Spleen (tissue), 11 donors: Measurements from ENCODE around the gene KDM4B. TPM values are rescaled to one million over a fixed set of nuclear protein-coding genes. Genes with fewer than 3 reads are reported as not detected.

ENCODE experiments used
- DNase-seq: peaks from one replicate; pipeline ENCODE4 v3.0.0-alpha.2; 2020
- H3K27ac ChIP-seq, 8 donors: fragments of 200-600 bp; sonication (generic) in 7 of 8; 1 replicate in 4 of 8; 2 replicates in 4 of 8; pipeline versions ENCODE4 v1.5.0 to v1.8.0; 2016 to 2021; ENCODE audit warnings: inconsistent platforms in 4 of 8, mild to moderate bottlenecking in 4 of 8, moderate library complexity in 1 of 8
- H3K27me3 ChIP-seq, 7 donors: fragments of 200-600 bp; sonication (generic) in 6 of 7; replicated peaks in 1 of 7; 1 replicate in 4 of 7; 2 replicates in 3 of 7; pipeline versions ENCODE4 v1.5.0 to v1.8.0; 2016 to 2021; ENCODE audit warnings: inconsistent platforms in 3 of 7, mild to moderate bottlenecking in 1 of 7
- H3K36me3 ChIP-seq, 6 donors: fragments of 200-600 bp; sonication (generic) in 5 of 6; 1 replicate in 4 of 6; 2 replicates in 2 of 6; pipeline versions ENCODE4 v1.5.0 to v1.8.0; 2016 to 2021; ENCODE audit warnings: inconsistent platforms in 2 of 6
- H3K4me1 ChIP-seq, 6 donors: fragments of 200-600 bp; sonication (generic) in 5 of 6; 1 replicate in 3 of 6; 2 replicates in 3 of 6; pipeline versions ENCODE4 v1.5.0 to v1.8.0; 2016 to 2021; ENCODE audit warnings: inconsistent platforms in 3 of 6
- H3K4me3 ChIP-seq, 8 donors: fragments of 200-600 bp; sonication (generic) in 7 of 8; 1 replicate in 4 of 8; 2 replicates in 4 of 8; pipeline versions ENCODE4 v1.5.0 to v1.8.0; 2016 to 2021; ENCODE audit warnings: inconsistent platforms in 4 of 8, mild to moderate bottlenecking in 4 of 8, moderate library complexity in 2 of 8
- H3K9me3 ChIP-seq, 8 donors: fragments of 200-600 bp; sonication (generic) in 7 of 8; 1 replicate in 4 of 8; 2 replicates in 4 of 8; pipeline versions ENCODE4 v1.5.0 to v1.8.0; 2016 to 2021; ENCODE audit warnings: inconsistent platforms in 4 of 8
- CTCF ChIP-seq, 11 experiments: fragments of 200-600 bp in 7 of 11; fragments of 450-650 bp in 4 of 11; sonication (generic) in 4 of 11; IDR thresholded peaks in 8 of 11; conservative IDR thresholded peaks in 3 of 11; 1 replicate in 7 of 11; 2 replicates in 4 of 11; pipeline versions ENCODE4 v1.4.0 to v1.8.0; 2016 to 2021; ENCODE audit warnings: antibody characterized with exemption in 11 of 11, inconsistent platforms in 4 of 11, mild to moderate bottlenecking in 1 of 11
- POLR2A ChIP-seq, 3 donors: fragments of 450-650 bp; IDR thresholded peaks; one replicate each; pipeline ENCODE4 v1.5.1; 2017; ENCODE audit warnings: antibody characterized with exemption in 3 of 3, mild to moderate bottlenecking in 1 of 3
- POLR2AphosphoS5 ChIP-seq, 3 donors: sonication (generic); formaldehyde crosslinking; IDR thresholded peaks; one replicate each; pipeline ENCODE4 v1.5.1; 2017; ENCODE audit warnings: antibody characterized with exemption in 3 of 3
- WGBS, 5 donors: extraction: QIAGEN DNeasy Blood & Tissue Kit in 3 of 5; methylation state at CpG; one replicate each; pipeline versions ENCODE4 v1.1.5 to v1.1.7; 2013 to 2018; 5-methylcytosine and 5-hydroxymethylcytosine counted together
- intact Hi-C: fragments of 100-400 bp; cut with DNase I; formaldehyde crosslinking; loops from one replicate; pipeline ENCODE4 v1.15.0; 2023; ENCODE audit warnings: low total_unique reads
- polyA plus RNA-seq, 3 donors: library from polyadenylated mRNA; stranded (reverse); fragments of 200-250 nt; gene quantifications; one replicate each; pipeline ENCODE4 v1.2.1, GENCODE V29; 2013
- total RNA-seq, 7 donors: library from RNA; depleted of rRNA in 3 of 7; stranded (reverse); fragments of >200 nt in 3 of 7; fragmentation: NEBNext Ultra II Directional in 4 of 7; extraction: Animal tissue kit (Norgen Biotek cat#: 25700) in 4 of 7; gene quantifications; one replicate each; pipeline versions ENCODE4 v1.1.0 to v1.2.1, GENCODE V29; 2016 to 2021
- donor health status: healthy with polysubstance abuse.
- donor health status: DM: no; HTN: no; CAD: no; lungs with moderate emphysema.
- donor health status: DM: no; HTN: no; CAD: no.
- donor health status: Bipolar disorder and iron deficiency.
- donor health status: healthy.
- donor health status: DM: no; HTN: no; CAD: no.
- donor health status: DM: yes; HTN: yes; CAD: no.

KDM4B gene
- total and polyA plus RNA-seq, 10 donors, result 18.3 to 80.5 (median 52.4) TPM

GRCh38 chr19:5107432-5108122, 138.7 kb downstream of the KDM4B start:
- intact Hi-C loops, result no loop called here
- no peaks in the 10 kb centered on the region for H3K9me3 ChIP-seq

GRCh38 chr19:5108123-5108596, 139.2 kb downstream of the KDM4B start:
- Histone ChIP-seq H3K27me3 (no peaks in the 10 kb centered on the region), H3K27ac (no peak overlapping the region), H3K36me3 (peaks cover 0 to 98% (median 47%) of the 10 kb centered on the region in 6 donors), H3K9me3 (no peaks in the 10 kb centered on the region), H3K4me3 (no peak overlapping the region), H3K4me1 (peaks cover 0 to 9% (median 2%) of the 10 kb centered on the region in 6 donors)
- intact Hi-C loops, result no loop called here
- WGBS, 5 donors, result 88 to 97% (median 93%) methylated on average over 7 to 12 of the region's 12 CpGs
- TF ChIP-seq POLR2AphosphoS5 (IDR thresholded peaks at IDR 0.05), result no peak
- no peak for DNase-seq

More at GRCh38 chr19:5107432-5108122, 138.7 kb downstream of the KDM4B start:
- no peak for TF ChIP-seq CTCF (IDR thresholded peaks at IDR 0.05 in 8 of 11, conservative IDR thresholded peaks at IDR 0.05 in 3 of 11)
- TF ChIP-seq POLR2AphosphoS5 (IDR thresholded peaks at IDR 0.05), result peak in 1 of 3 donors; percentile 20
- Histone ChIP-seq H3K27me3 (no peaks in the 10 kb centered on the region), H3K27ac (no peak overlapping the region), H3K36me3 (peaks cover 0 to 98% (median 45%) of the 10 kb centered on the region in 6 donors), H3K4me1 (peaks cover 0 to 13% (median 5%) of the 10 kb centered on the region in 6 donors), H3K4me3 (no peak overlapping the region)
- WGBS, 5 donors, result 80 to 89% (median 87%) methylated on average over 10 to 21 of the region's 21 CpGs
- DNase-seq, result no peak

- intact Hi-C loops, result no loop called here
- no peak for TF ChIP-seq POLR2AphosphoS5 (IDR thresholded peaks at IDR 0.05)
- no peak for TF ChIP-seq POLR2A (IDR thresholded peaks at IDR 0.05)
- no peak for TF ChIP-seq CTCF (IDR thresholded peaks at IDR 0.05 in 8 of 11, conservative IDR thresholded peaks at IDR 0.05 in 3 of 11)
- Histone ChIP-seq H3K27ac (no peak overlapping the region), H3K27me3 (no peaks in the 10 kb centered on the region), H3K36me3 (peaks cover 0 to 98% (median 50%) of the 10 kb centered on the region in 6 donors), H3K9me3 (no peaks in the 10 kb centered on the region), H3K4me3 (no peak overlapping the region), H3K4me1 (peaks cover 0 to 2% (median 0%) of the 10 kb centered on the region in 6 donors)
- no peak for DNase-seq
- WGBS, 5 donors, result 90 to 96% (median 95%) methylated on average over 13 of the region's 13 CpGs
Observed at GRCh38 chr19:5108866-5109265, 140.0 kb downstream of the KDM4B start.

- intact Hi-C loops, result no loop called here
- TF ChIP-seq CTCF (IDR thresholded peaks at IDR 0.05 in 8 of 11, conservative IDR thresholded peaks at IDR 0.05 in 3 of 11) (no peak), POLR2AphosphoS5 (IDR thresholded peaks at IDR 0.05) (peak in 1 of 3 donors; percentile 35)
- Histone ChIP-seq H3K9me3 (no peaks in the 10 kb centered on the region), H3K4me1 (no peaks in the 10 kb centered on the region), H3K4me3 (no peak overlapping the region), H3K27me3 (no peaks in the 10 kb centered on the region), H3K36me3 (peaks cover 0 to 100% (median 56%) of the 10 kb centered on the region in 6 donors), H3K27ac (no peak overlapping the region)
- no peak for DNase-seq
- WGBS, 5 donors, result 91 to 95% (median 94%) methylated on average over 17 of the region's 17 CpGs
Observed at GRCh38 chr19:5109560-5109959, 140.6 kb downstream of the KDM4B start.
